ENCODE data around the gene ULK1.
"Not testable (repeated sequence)": the region's sequence is repeated elsewhere in the genome, so short reads cannot be mapped to it uniquely, and the experiment has no call there.

Gene ULK1

GRCh38 chr12:131862600-131862993 lies 31.8 kb upstream of the ULK1 start:
- no peak for DNase-seq

- no peak for DNase-seq
Observed at GRCh38 chr12:131862994-131863710, 31.3 kb upstream of the ULK1 start.

GRCh38 chr12:131863711-131864396 lies 30.6 kb upstream of the ULK1 start:
- no peak for DNase-seq

- DNase-seq: no peak
Observed at GRCh38 chr12:131864469-131864868, 30.0 kb upstream of the ULK1 start.

GRCh38 chr12:131865180-131865875 lies 29.1 kb upstream of the ULK1 start:
- no peak for DNase-seq

- no peak for DNase-seq
Observed at GRCh38 chr12:131867471-131867870, 27.0 kb upstream of the ULK1 start.

- DNase-seq: no peak
Observed at GRCh38 chr12:131867891-131868675, 26.3 kb upstream of the ULK1 start.

GRCh38 chr12:131869871-131870418 lies 24.5 kb upstream of the ULK1 start:
- no peak for DNase-seq

- DNase-seq: no peak
Observed at GRCh38 chr12:131871677-131872076, 22.7 kb upstream of the ULK1 start.

GRCh38 chr12:131872154-131873051 lies 22.0 kb upstream of the ULK1 start:
- no peak for DNase-seq

- DNase-seq: no peak
Observed at GRCh38 chr12:131873293-131873692, 21.1 kb upstream of the ULK1 start.

- DNase-seq: not testable (repeated sequence)
Observed at GRCh38 chr12:131874972-131875371, 19.4 kb upstream of the ULK1 start.

GRCh38 chr12:131877216-131877615 lies 17.2 kb upstream of the ULK1 start:
- DNase-seq: not testable (repeated sequence)

- DNase-seq: not testable (repeated sequence)
Observed at GRCh38 chr12:131878436-131878835, 16.0 kb upstream of the ULK1 start.

- no peak for DNase-seq
Observed at GRCh38 chr12:131882804-131883520, 11.5 kb upstream of the ULK1 start.

GRCh38 chr12:131883521-131883900 lies 10.9 kb upstream of the ULK1 start:
- DNase-seq: no peak

- not testable (repeated sequence) for DNase-seq
Observed at GRCh38 chr12:131885076-131885475, 9.3 kb upstream of the ULK1 start.

- no peak for DNase-seq
Observed at GRCh38 chr12:131885543-131886057, 8.8 kb upstream of the ULK1 start.

GRCh38 chr12:131891722-131892121 lies 2.7 kb upstream of the ULK1 start:
- DNase-seq: not testable (repeated sequence)

GRCh38 chr12:131892711-131893604 lies 1.5 kb upstream of the ULK1 start:
- no peak for DNase-seq

Data from Kasumi-1 (cell line).